ENCODE data around the gene CTSC. TPM values are rescaled to one million over a fixed set of nuclear protein-coding genes. Genes with fewer than 3 reads are reported as not detected.

Gene CTSC
- total and polyA plus RNA-seq, 3 experiments from 2014 or later, result 128 to 261 (median 132) TPM

- H3K27me3 Mint-ChIP-seq, result no peaks in the 10 kb centered on the region
- H3K4me1 ChIP-seq (ENCODE audit: insufficient read depth, low read length), result peaks cover 5% of the 10 kb centered on the region
- peaks cover 0 to 2% (median 0%) of the 10 kb centered on the region in 3 donors for H3K36me3 Mint-ChIP-seq
- ChIA-PET CTCF (no interaction called here), POLR2A (no interaction called here)
- no peak for DNase-seq
- peak overlapping the region in 1 of 8 donors; percentile 18 for H3K27ac Mint-ChIP-seq
- H3K9me3 Mint-ChIP-seq, result no peaks in the 10 kb centered on the region
- no peaks in the 10 kb centered on the region for H3K9me3 ChIP-seq (ENCODE audit: low read length)
- no peaks in the 10 kb centered on the region for H3K27me3 ChIP-seq (ENCODE audit: insufficient read depth, low read length, poor library complexity, severe bottlenecking)
- H3K4me3 ChIP-seq (ENCODE audit: low read length), result no peak overlapping the region
- H3K27ac ChIP-seq (ENCODE audit: low read depth, low read length), result no peak overlapping the region
- H3K4me1 Mint-ChIP-seq, result peaks cover 26 to 39% (median 38%) of the 10 kb centered on the region in 3 donors
- H3K36me3 ChIP-seq (ENCODE audit: insufficient read depth, low read length), result no peaks in the 10 kb centered on the region
- no peak overlapping the region for H3K4me3 Mint-ChIP-seq
Observed at GRCh38 chr11:88348870-88349269, 11.3 kb upstream of the CTSC start.

GRCh38 chr11:88345949-88346348 lies 8.4 kb upstream of the CTSC start:
- Histone ChIP-seq H3K27ac (ENCODE audit: low read depth, low read length) (no peak overlapping the region), H3K4me3 (ENCODE audit: low read length) (no peak overlapping the region), H3K27me3 (ENCODE audit: insufficient read depth, low read length, poor library complexity, severe bottlenecking) (no peaks in the 10 kb centered on the region), H3K4me1 (ENCODE audit: insufficient read depth, low read length) (no peaks in the 10 kb centered on the region), H3K36me3 (ENCODE audit: insufficient read depth, low read length) (no peaks in the 10 kb centered on the region), H3K9me3 (ENCODE audit: low read length) (no peaks in the 10 kb centered on the region)
- DNase-seq, result no peak
- H3K4me3 Mint-ChIP-seq, result no peak overlapping the region
- H3K27ac Mint-ChIP-seq, result no peak overlapping the region
- H3K27me3 Mint-ChIP-seq, result no peaks in the 10 kb centered on the region
- POLR2A ChIA-PET, result no interaction called here
- H3K9me3 Mint-ChIP-seq, result no peaks in the 10 kb centered on the region
- CTCF ChIA-PET, result no interaction called here
- H3K4me1 Mint-ChIP-seq, result peaks cover 26 to 56% (median 51%) of the 10 kb centered on the region in 3 donors
- peaks cover 0 to 2% (median 0%) of the 10 kb centered on the region in 3 donors for H3K36me3 Mint-ChIP-seq

- CTCF ChIA-PET, result no interaction called here
- POLR2A ChIA-PET, result no interaction called here
- DNase-seq, result peak in 1 of 5 donors; percentile 34
- no peaks in the 10 kb centered on the region for H3K27me3 ChIP-seq (ENCODE audit: insufficient read depth, low read length, poor library complexity, severe bottlenecking)
- no peaks in the 10 kb centered on the region for H3K4me1 ChIP-seq (ENCODE audit: insufficient read depth, low read length)
- Mint-ChIP-seq H3K9me3 (no peaks in the 10 kb centered on the region), H3K4me1 (peaks cover 26 to 60% (median 55%) of the 10 kb centered on the region in 3 donors), H3K27me3 (no peaks in the 10 kb centered on the region), H3K27ac (peak overlapping the region in 4 of 8 donors; percentile 8 to 64 (median 33)), H3K4me3 (peak overlapping the region in 5 of 7 donors; percentile 15 to 51 (median 29)), H3K36me3 (peaks cover 0 to 2% (median 0%) of the 10 kb centered on the region in 3 donors)
- no peak overlapping the region for H3K27ac ChIP-seq (ENCODE audit: low read depth, low read length)
- no peak overlapping the region for H3K4me3 ChIP-seq (ENCODE audit: low read length)
- H3K9me3 ChIP-seq (ENCODE audit: low read length), result no peaks in the 10 kb centered on the region
- no peaks in the 10 kb centered on the region for H3K36me3 ChIP-seq (ENCODE audit: insufficient read depth, low read length)
Observed at GRCh38 chr11:88345408-88345807, 7.9 kb upstream of the CTSC start.

- Histone ChIP-seq H3K27ac (ENCODE audit: low read depth, low read length) (no peak overlapping the region), H3K9me3 (ENCODE audit: low read length) (no peaks in the 10 kb centered on the region), H3K4me3 (ENCODE audit: low read length) (no peak overlapping the region), H3K27me3 (ENCODE audit: insufficient read depth, low read length, poor library complexity, severe bottlenecking) (no peaks in the 10 kb centered on the region), H3K36me3 (ENCODE audit: insufficient read depth, low read length) (no peaks in the 10 kb centered on the region), H3K4me1 (ENCODE audit: insufficient read depth, low read length) (no peaks in the 10 kb centered on the region)
- CTCF ChIA-PET, result interaction anchor here (1.0 kb wide), 2 partner anchors 40 to 113 kb away, joined by 3 read pairs; no protein-coding TSS in a partner anchor
- POLR2A ChIA-PET, result no interaction called here
- H3K4me3 Mint-ChIP-seq, result no peak overlapping the region
- H3K36me3 Mint-ChIP-seq, result peaks cover 0 to 2% (median 0%) of the 10 kb centered on the region in 3 donors
- peaks cover 30 to 66% (median 61%) of the 10 kb centered on the region in 3 donors for H3K4me1 Mint-ChIP-seq
- H3K9me3 Mint-ChIP-seq, result no peaks in the 10 kb centered on the region
- DNase-seq, result no peak
- H3K27me3 Mint-ChIP-seq, result no peaks in the 10 kb centered on the region
- H3K27ac Mint-ChIP-seq, result peak overlapping the region in 3 of 8 donors; percentile 3 to 59 (median 40)
Observed at GRCh38 chr11:88344869-88345268, 7.3 kb upstream of the CTSC start.

GRCh38 chr11:88341522-88342251 lies 4.2 kb upstream of the CTSC start:
- Histone ChIP-seq H3K36me3 (ENCODE audit: insufficient read depth, low read length) (no peaks in the 10 kb centered on the region), H3K27ac (ENCODE audit: low read depth, low read length) (no peak overlapping the region), H3K9me3 (ENCODE audit: low read length) (no peaks in the 10 kb centered on the region), H3K4me3 (ENCODE audit: low read length) (no peak overlapping the region), H3K27me3 (ENCODE audit: insufficient read depth, low read length, poor library complexity, severe bottlenecking) (no peaks in the 10 kb centered on the region), H3K4me1 (ENCODE audit: insufficient read depth, low read length) (peaks cover 11% of the 10 kb centered on the region)
- peak in 1 of 5 donors; percentile 45 for DNase-seq
- Mint-ChIP-seq H3K36me3 (peaks cover 0 to 8% (median 0%) of the 10 kb centered on the region in 3 donors), H3K27ac (peak overlapping the region; percentile 3 to 69 (median 52)), H3K4me3 (peak overlapping the region in 1 of 7 donors; percentile 32), H3K4me1 (peaks cover 46 to 82% (median 78%) of the 10 kb centered on the region in 3 donors), H3K9me3 (no peaks in the 10 kb centered on the region), H3K27me3 (no peaks in the 10 kb centered on the region)
- ChIA-PET CTCF (interaction anchor here (1.2 kb wide), 2 partner anchors 74 to 110 kb away, joined by 3 to 4 read pairs; no protein-coding TSS in a partner anchor), POLR2A (no interaction called here)

- H3K36me3 Mint-ChIP-seq, result peaks cover 0 to 12% (median 2%) of the 10 kb centered on the region in 3 donors
- H3K27me3 ChIP-seq (ENCODE audit: insufficient read depth, low read length, poor library complexity, severe bottlenecking), result no peaks in the 10 kb centered on the region
- H3K4me3 Mint-ChIP-seq, result peak overlapping the region in 1 of 7 donors; percentile 55
- H3K27ac ChIP-seq (ENCODE audit: low read depth, low read length), result no peak overlapping the region
- peaks cover 43 to 74% (median 70%) of the 10 kb centered on the region in 3 donors for H3K4me1 Mint-ChIP-seq
- ChIA-PET CTCF (no interaction called here), POLR2A (no interaction called here)
- H3K9me3 ChIP-seq (ENCODE audit: low read length), result no peaks in the 10 kb centered on the region
- no peaks in the 10 kb centered on the region for H3K27me3 Mint-ChIP-seq
- H3K36me3 ChIP-seq (ENCODE audit: insufficient read depth, low read length), result no peaks in the 10 kb centered on the region
- no peak overlapping the region for H3K4me3 ChIP-seq (ENCODE audit: low read length)
- no peak for DNase-seq
- peaks cover 11% of the 10 kb centered on the region for H3K4me1 ChIP-seq (ENCODE audit: insufficient read depth, low read length)
- H3K27ac Mint-ChIP-seq, result peak overlapping the region in 7 of 8 donors; percentile 54 to 92 (median 79)
- no peaks in the 10 kb centered on the region for H3K9me3 Mint-ChIP-seq
Observed at GRCh38 chr11:88340366-88340935, 2.9 kb upstream of the CTSC start.

- DNase-seq, result peak; percentile 28 to 65 (median 54)
- peak overlapping the region; percentile 97 for H3K4me3 ChIP-seq (ENCODE audit: low read length)
- peaks cover 0 to 2% of the 10 kb centered on the region in 2 donors for H3K27me3 Mint-ChIP-seq
- peaks cover 5 to 28% (median 11%) of the 10 kb centered on the region in 3 donors for H3K36me3 Mint-ChIP-seq
- H3K4me1 Mint-ChIP-seq, result peaks cover 50 to 75% (median 73%) of the 10 kb centered on the region in 3 donors
- ChIA-PET CTCF (interaction anchor here (0.8 to 4.1 kb wide), 6 partner anchors 10 to 77 kb away, joined by 3 to 12 read pairs (median 6); no protein-coding TSS in a partner anchor), POLR2A (interaction anchor here (0.6 to 1.7 kb wide), 10 partner anchors 9 to 85 kb away, joined by 3 to 7 read pairs (median 4); no protein-coding TSS in a partner anchor)
- peaks cover 23% of the 10 kb centered on the region for H3K4me1 ChIP-seq (ENCODE audit: insufficient read depth, low read length)
- peak overlapping the region; percentile 78 to 99 (median 95) for H3K27ac Mint-ChIP-seq
- no peaks in the 10 kb centered on the region for H3K9me3 ChIP-seq (ENCODE audit: low read length)
- peak overlapping the region; percentile 88 for H3K27ac ChIP-seq (ENCODE audit: low read depth, low read length)
- H3K9me3 Mint-ChIP-seq, result no peaks in the 10 kb centered on the region
- H3K27me3 ChIP-seq (ENCODE audit: insufficient read depth, low read length, poor library complexity, severe bottlenecking), result no peaks in the 10 kb centered on the region
- no peaks in the 10 kb centered on the region for H3K36me3 ChIP-seq (ENCODE audit: insufficient read depth, low read length)
- H3K4me3 Mint-ChIP-seq, result peak overlapping the region; percentile 88 to 100 (median 93)
Observed at GRCh38 chr11:88337987-88338668, 592 bp upstream of the CTSC start.
